HG03575 (cell line): Measurements from ENCODE around the gene VDAC2.

Experiments used
- ATAC-seq: cut with Tn5 transposase; IDR thresholded peaks from one replicate; pipeline ENCODE4 v1.9.1; 2021; ENCODE audit not compliant: unreplicated experiment, insufficient number of reproducible peaks, low FRiP score; ENCODE audit errors: extremely low read depth

Gene VDAC2

DNA sequence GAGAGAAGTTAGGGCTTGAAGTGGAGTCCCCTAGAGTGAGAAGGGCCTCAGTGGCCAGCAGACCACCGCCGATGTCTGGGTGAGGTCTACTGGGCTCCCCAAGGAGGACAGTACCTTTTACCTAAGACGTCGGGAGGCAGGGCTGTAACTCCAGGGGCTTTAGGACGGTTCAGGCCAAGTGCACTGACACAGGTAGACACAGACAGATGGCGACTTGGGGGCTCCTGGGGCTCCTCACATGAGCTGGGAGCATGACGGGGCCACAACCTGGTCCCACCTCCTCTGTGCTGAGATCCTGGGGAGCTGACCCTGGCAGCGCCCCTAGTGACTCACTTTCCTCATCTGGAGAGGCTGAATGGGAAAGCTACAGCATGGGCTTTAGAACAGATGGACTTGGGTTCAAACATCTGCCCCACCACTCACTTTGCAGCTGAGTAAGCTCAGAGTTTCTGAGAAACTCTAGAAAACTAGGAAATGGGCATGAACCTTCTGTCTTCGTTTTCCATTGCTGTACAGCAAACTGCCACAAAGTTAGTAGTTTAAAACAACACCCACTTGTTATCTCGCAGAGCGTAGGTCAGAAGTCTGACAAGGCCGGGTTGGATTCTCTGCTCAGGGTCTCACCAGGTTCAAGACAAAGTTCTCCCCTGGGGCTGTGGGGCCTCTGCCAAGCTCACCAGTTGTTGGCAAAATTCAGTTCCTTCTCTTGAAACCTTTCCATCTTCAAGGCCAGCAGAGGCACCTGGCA is 29.9 kb downstream of the VDAC2 start:
- no peak for ATAC-seq

DNA sequence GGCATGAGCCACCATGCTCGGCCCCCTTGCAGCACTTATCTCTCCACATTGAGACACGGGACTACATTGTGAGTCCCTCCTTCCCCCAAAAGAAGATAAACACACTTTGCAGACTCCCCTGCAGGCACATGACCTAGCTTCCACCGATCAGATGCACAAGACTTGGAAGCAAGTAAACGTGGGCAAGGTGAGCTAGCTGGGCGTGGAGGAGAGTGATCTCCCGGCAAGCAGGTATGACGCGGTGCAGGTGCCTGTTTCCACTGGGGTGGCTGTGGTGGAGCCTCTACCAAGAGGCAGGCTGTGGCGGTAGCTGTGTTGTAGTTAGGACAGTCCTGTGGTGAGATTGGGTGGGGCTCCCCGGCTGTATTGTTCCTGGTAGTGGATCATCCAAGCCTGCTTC is 32.8 kb downstream of the VDAC2 start:
- ATAC-seq: no peak

DNA sequence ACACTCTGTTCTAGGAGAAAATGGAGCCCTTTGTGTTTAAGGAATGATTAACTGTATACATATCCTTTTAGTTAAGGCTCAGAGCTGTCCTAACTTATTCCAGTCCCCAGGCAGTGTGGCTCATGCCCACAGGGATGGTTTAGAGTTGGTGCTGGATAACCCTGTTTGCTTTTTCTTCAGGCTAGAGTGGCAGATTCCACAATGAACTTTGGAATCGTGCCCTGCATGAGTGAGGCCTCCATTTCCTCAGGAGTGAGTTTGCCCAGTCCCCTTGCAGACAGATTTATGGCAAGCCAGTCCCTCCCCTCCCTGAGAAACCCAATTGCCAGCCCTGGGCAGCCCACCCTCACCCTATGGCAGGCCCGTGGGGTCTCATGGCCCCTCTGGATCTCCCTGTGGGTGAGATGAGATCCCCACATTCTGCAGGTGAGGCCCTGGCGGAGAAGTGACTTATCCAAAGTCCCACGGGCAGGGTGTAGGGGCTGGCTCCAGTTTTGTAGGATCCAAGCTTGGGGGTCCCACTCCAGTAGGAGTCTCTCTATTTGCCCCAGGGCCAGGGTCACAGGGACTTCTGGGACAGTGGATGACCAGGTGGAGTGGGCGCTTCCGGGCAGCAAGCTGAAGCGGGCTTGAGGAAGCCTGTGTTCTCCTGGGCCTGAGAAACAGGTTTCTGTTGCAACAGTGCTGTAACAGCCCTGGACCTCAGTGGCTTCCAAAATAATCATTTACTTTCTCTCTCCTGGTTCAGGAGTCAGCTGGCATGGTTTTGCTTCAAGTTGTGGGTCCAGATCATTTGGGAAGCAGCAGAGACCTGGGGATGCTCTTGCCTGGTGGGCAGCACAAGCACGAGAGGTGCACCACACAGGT is 34.1 kb downstream of the VDAC2 start:
- no peak for ATAC-seq

DNA sequence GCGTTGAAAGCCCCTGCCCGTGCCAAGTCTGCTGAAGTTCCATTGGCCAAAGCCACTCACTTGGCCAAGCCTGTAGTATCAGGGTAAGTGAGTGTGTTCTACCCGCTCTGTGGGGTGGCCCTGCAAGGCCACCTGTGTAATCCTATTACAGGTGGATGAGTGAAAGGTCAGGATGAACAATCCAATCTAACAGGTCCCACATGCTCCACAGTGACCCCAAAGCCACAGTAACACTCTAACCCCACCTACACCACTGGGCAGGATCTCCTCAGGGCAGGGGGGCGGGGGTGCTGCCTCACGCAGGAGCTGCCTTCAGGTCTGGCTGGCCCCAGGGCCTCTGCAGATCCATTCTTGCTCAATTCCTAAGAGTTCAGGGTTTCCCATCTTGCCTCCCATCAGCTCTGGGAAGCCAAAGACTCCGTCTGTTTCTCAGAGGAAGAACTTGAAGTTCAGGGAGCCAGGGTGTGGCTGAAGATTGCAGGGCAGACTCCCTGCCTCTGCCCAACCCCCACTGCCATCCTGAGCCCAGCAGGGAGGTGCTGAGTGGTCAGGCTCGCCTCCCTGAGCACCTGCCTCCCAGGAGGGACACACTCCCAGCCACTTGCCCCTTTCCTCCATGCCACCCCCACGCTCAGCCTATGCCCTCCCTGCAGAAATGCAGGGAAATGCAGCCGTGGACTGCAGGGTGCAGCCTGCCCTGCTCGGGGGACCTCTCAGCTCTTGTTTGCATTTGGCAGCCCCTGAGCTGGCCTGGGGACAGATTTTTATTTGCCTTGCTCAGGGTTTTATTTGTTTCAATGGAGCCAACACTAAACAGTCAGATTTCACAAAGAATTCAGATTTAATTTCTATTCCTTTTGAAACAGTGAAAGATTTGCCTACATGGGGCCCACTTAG is 35.0 kb downstream of the VDAC2 start:
- no peak for ATAC-seq

DNA sequence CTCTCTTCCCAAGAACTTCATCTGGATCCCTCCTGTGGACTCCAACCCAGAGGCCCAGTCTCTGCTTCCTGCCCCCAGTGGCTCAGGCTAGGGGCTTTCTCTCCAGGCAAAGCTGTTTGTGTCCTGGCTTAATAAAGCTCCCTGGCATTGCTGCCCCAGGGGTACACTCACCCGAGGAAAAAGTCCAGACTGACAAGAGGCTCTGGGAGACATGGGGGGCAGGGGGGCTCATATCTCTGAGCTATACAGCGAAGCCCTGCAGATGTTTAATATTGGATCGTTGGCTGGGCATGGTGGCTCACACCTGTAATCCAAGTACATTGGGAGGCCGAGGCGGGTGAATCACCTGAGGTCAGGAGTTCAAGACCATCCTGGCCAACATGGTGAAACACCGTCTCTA is 35.9 kb downstream of the VDAC2 start:
- no peak for ATAC-seq

DNA sequence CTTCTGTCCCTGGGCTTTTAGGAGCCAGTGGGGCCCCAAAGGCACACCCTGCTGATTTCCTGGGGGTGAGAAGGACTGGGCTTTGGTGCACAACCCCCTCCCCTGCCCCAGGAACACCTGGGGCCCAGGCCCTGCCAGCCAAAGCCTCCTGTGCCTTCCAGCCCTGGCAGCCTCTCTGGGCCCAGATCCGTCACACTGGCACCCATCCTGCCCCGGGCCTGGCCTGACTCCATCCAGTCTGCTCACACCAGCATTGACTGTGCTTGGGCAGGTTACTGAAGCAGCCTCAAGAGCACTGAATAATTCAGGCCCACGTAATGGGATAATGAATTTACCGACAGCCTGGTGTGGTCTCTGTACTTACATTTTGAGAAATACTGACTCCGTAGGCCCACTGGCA is 37.2 kb downstream of the VDAC2 start:
- no peak for ATAC-seq

DNA sequence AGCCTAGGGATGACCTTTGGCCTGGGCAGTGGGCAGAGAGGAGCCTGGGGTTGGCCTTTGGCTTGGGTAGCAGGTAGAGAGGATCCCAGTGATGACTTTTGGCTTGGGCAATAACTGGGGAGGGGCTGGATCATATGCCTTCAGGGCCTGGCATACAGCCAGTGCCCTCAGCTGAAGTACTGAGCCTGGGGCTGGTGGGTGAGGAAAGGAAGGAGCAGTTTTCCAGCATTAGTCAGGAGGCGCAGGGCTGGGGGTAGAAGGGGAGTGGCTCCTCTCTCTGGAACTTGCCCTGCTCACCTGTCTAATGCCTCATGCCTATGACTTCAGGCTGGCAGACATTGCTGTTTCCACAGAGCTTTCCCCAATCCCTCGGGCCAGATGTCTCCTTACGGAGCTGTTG is 40.3 kb downstream of the VDAC2 start:
- ATAC-seq: no peak

DNA sequence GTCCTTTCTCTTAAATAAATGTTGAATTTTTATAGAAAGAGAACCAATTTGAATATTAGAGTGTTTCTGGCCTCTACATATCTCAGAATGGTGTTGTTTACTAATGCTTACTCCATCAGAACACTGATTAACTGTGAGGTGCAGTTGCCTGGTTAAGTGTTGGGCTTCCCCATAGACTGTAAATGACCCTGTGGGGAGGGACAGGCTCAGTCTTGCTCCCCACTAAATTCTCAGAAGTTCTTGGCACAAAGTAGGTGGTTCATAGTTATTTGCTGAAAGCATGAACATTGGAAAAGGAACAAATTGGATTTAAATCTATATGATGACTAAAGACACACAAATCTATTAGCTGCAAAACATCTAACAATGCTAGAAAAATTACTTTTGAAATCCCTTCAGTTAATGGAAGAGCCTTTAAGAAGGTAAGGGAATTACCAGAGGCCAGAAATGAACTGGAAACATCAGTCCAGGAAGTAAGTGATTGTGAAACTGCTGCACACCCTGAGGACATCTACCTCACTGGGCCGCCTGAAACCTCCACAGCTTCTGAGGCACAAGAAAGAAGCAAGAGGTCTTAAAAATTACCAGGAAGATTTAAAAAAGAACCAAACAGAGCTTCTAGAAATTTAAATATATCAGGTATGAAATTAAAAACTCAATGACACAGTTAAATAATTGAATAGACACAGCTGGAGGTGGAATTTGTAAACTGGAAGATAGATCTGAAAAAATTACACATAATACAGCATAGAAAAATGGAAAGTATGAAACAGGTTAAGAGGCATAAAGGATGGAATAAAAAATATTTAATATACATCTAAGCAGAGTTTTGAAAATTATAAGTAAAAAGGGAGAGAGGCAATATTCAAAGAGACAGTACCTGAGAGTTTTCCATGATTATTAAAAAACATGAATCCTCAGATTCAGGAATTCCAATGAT is 43.0 kb downstream of the VDAC2 start:
- ATAC-seq: no peak

DNA sequence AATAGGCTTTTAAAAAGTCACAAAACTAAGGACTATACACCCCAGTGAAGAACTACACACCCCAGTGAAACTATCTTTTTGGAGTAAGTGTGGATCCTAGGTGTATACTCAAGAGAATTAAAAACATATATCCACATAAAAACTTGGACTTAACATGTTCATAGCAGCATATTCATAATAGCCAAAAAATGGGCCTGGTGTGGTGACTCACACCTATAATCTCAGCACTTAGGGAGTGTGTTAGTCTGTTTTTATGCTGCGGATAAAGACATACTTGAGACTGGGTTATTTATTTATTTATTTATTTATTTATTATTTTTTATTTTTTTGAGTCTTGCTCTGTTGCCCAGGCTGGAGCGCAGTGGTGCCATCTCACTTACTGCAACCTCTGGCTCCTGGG is 44.1 kb downstream of the VDAC2 start:
- ATAC-seq: no peak

DNA sequence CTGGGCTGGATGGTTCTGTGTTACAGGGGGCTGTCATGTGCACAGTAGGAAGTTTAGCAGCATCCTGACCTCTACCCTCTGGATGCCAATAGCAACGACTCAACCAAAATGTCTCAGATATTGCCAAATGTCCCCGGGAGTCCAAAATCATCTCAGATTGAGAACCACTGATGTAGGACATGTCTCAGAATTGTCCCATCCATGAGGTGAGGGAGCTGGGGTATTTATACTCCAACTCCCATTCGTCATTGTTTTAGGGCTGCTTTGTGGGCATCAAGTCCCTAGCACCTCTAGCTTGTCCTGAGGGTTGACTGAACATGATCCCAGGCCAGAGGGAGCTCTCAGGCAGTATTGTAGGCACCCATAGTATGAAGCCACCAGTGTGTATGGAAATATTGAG is 50.4 kb downstream of the VDAC2 start:
- ATAC-seq: no peak

DNA sequence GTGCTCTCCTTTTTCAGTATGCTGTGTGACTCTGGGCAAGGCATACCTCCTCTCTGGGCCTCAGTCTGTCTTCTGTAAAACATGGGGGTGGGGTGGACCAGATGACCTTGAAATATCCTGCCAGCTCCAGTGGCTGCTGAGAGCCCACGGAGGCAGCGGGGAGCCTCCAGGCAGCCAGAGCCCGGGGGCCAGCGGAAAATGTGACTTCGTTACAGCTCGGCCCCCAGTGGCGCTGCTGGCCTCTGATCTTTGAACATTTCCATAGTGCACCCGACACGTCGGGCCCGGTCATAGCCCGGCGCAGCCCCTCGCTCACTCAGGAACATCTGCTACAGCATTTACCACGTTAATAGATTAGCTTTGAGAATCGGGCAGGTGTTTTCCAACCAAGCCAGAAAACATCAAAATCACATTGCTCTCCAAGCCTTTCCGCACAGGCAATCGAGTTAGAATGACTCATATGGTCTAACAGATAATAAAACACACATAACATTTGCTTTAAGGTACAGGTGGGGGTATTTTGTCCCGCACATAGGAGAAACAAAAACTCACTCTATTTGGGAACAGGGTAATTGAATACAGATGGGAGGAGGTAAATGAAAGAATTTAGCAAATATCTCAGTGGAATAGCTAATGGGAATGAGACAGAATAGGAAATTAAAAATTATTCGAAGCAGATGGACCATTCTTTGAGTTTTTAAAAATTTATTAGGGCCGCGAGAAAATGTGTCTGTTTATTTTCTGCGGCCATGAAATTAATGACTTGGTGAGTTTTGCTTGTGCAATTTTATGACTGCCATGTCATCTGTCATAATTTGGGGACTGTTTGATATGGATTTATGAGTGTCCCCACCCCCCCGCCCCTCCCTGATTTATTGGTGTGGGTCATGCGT is 51.5 kb downstream of the VDAC2 start:
- no peak for ATAC-seq

DNA sequence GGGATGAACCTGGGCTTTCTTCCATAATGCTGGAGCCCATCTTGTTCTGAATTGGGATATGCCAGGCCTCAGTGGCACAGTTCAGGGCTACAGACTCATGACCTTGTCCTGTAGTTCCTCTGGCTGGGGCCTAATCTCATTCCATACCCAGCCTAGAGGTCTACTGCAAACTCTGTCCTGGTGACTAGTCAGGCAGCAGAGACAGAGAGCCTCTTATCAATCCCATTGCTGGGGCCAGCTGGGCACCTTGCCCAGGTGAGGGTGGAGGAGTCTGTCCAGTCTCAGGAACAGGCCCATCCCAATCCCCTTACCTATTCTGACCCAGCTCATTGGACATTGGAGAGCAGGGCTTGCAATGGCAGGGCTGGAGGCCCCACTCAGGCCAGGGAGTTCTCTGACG is 53.2 kb downstream of the VDAC2 start:
- no peak for ATAC-seq

DNA sequence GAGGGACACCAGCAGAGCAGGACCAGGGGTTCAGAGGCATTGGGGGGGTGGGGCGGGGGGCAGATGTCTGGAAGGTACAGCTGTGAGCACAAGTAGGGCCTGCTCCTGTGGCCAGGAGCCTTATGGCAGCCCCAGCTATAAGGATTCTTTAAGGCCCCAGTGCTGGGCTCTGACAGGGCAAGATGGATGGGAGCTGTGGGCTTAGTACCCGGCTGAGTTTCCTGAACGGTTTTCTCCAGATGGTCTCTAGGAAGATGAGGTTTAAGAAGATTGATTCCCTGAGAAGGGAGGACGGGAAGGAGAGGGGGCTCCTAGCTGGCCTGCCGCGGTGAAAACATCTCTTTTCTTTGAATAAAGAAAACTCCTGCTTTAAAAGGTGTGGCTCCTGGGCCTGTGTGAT is 55.3 kb downstream of the VDAC2 start:
- no peak for ATAC-seq

DNA sequence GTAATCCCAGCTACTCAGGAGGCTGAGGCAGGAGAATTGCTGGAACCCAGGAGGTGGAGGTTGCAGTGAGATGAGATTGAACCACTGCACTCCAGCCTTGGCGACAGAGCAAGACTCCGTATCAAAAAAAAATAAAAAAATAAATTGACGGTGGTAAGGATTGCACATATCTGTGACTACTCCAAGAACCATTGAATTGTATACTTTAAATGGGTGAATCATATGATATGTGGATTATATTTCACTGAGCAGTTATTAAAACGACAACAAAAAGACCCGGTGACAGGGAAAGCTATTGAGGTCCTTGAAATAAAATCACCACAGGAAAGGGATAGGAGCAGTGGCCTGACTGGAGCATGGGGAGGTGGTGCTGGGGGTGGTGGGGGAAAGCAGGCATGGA is 56.3 kb downstream of the VDAC2 start:
- ATAC-seq: no peak

DNA sequence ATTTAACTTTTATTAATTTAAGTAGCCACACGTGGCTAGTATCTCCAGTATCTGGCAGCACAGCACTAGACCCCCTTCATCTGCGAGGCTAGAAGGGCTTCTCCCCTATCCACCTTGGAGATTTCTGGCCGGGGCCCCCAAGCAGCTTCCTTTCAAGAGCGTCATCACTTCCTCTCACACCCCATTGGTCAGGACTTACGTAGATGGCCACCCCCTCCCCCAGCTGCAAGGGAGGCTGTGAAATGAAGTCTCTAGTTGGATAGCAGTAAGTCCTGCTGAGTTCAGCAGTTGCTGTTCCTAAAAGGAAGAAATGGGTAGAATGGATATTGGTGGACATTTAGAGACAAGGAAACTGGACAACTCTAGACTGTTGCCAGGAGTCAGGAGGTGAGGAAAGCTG is 59.0 kb downstream of the VDAC2 start:
- no peak for ATAC-seq

DNA sequence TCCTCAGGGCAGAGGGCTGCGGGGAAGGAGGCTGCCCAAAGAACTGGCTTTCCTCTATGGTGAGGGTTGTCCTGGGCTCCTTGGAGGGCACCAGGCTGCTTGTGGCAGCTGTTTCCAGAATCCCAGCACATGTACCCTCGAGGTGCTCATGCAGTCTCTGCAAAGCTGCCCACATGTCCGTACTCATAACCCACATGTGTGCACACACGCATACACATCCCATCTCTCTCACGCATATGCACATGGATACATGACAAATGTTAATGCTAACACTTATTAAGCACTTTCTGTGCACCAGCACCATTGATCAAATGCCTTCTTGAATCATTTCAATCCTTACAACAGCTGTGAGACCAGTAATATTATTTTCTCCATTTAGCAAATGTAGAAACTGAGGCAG is 61.5 kb downstream of the VDAC2 start:
- ATAC-seq: no peak

DNA sequence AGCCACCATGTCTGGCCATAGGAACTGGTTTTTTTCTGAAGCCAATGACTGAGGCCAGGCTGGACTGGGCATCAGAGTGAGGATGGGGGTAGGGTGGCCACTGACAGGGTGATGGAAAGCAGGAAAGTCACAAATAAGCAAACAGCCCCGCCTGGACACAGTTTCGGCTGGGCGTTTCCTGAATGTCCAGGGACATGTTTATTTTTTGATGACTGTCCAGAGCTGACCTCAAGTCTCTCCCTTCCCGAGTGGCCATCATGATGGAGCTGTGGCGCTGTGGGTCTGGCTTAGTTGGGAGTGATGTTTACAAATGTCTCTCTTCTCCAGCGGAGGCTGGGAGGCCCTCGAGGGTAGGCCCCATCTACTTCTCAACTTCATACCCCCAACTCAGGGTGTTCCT is 62.3 kb downstream of the VDAC2 start:
- no peak for ATAC-seq
